Measurements from ENCODE around the gene ARHGEF19.

The ARHGEF19 gene

GRCh38 chr1:16149146-16149545, 63.3 kb downstream of the ARHGEF19 start:
- no peak for DNase-seq (ENCODE audit: low read depth)

GRCh38 chr1:16148329-16149092, 63.9 kb downstream of the ARHGEF19 start:
- DNase-seq (ENCODE audit: low read depth) = no peak
